Spinal cord (tissue), 10 donors: ENCODE measurements around the gene U2AF2. TPM values are rescaled to one million over a fixed set of nuclear protein-coding genes. Genes with fewer than 3 reads are reported as not detected.
"Not testable (repeated sequence)": the region's sequence is repeated elsewhere in the genome, so short reads cannot be mapped to it uniquely, and the experiment has no call there.

ENCODE experiments used
- DNase-seq, 6 donors: peaks; one replicate each; pipeline versions ENCODE4 v3.0.0 to v3.0.0-alpha.2; 2013 to 2015; ENCODE audit warnings: low spot score in 6 of 6, low read depth in 4 of 6
- H3K27ac ChIP-seq: one replicate; pipeline ENCODE4 v1.5.1; 2013; ENCODE audit warnings: low read depth, low read length, control low read depth
- H3K27me3 ChIP-seq: one replicate; pipeline ENCODE4 v1.6.1; 2013; ENCODE audit warnings: low read length; ENCODE audit not compliant: control insufficient read depth, insufficient read depth
- H3K36me3 ChIP-seq: one replicate; pipeline ENCODE4 v1.6.1; 2013; ENCODE audit warnings: low read length; ENCODE audit not compliant: control insufficient read depth, insufficient read depth
- H3K4me1 ChIP-seq: one replicate; pipeline ENCODE4 v1.6.1; 2013; ENCODE audit warnings: low read length; ENCODE audit not compliant: control insufficient read depth, insufficient read depth
- H3K4me3 ChIP-seq: one replicate; pipeline ENCODE4 v1.5.1; 2013; ENCODE audit warnings: low read depth, low read length, control low read depth
- H3K9me3 ChIP-seq: one replicate; pipeline ENCODE4 v1.6.1; 2013; ENCODE audit warnings: low read length; ENCODE audit not compliant: control insufficient read depth, insufficient read depth
- WGBS: methylation state at CpG from one replicate; pipeline ENCODE4 v1.1.5; 2013; ENCODE audit warnings: missing lambda C conversion rate; ENCODE audit not compliant: insufficient coverage; 5-methylcytosine and 5-hydroxymethylcytosine counted together
- polyA plus RNA-seq, 2 donors: library from polyadenylated mRNA; unstranded; fragments of 120-200 nt; gene quantifications; one replicate each; pipeline ENCODE4 v1.2.1, GENCODE V29; 2013; ENCODE audit not compliant: insufficient read length in 2 of 2
- total RNA-seq, 2 donors: library from RNA; depleted of rRNA in 1 of 2; stranded (reverse); fragments of 120-200 nt in 1 of 2; fragments of >200 nt in 1 of 2; gene quantifications; one replicate each; pipeline versions ENCODE4 v1.2.3 to v1.2.4, GENCODE V29; 2013 to 2014
- donor health status: healthy.

U2AF2 gene
- total and polyA plus RNA-seq, 4 donors: 60.7 to 207 (median 161) TPM

- no peaks in the 10 kb centered on the region for H3K4me1 ChIP-seq
- no peak overlapping the region for H3K27ac ChIP-seq
- H3K4me3 ChIP-seq: no peak overlapping the region
- WGBS: 83% methylated on average over 11 of the region's 13 CpGs
- DNase-seq: no peak
- H3K9me3 ChIP-seq: no peaks in the 10 kb centered on the region
- H3K27me3 ChIP-seq: no peaks in the 10 kb centered on the region
- H3K36me3 ChIP-seq: peaks cover 42% of the 10 kb centered on the region
These were observed 47.3 kb downstream of the U2AF2 start for GRCh38 chr19:55702131-55702627.

GRCh38 chr19:55703790-55704215 is 49.0 kb downstream of the U2AF2 start:
- H3K27ac ChIP-seq: no peak overlapping the region
- peak in 3 of 6 donors; percentile 1 to 43 (median 26) for DNase-seq
- no peaks in the 10 kb centered on the region for H3K27me3 ChIP-seq
- no peaks in the 10 kb centered on the region for H3K9me3 ChIP-seq
- WGBS: 39% methylated on average over 38 of the region's 38 CpGs
- peaks cover 29% of the 10 kb centered on the region for H3K36me3 ChIP-seq
- H3K4me3 ChIP-seq: no peak overlapping the region
- H3K4me1 ChIP-seq: no peaks in the 10 kb centered on the region

GRCh38 chr19:55704494-55705245 is 49.8 kb downstream of the U2AF2 start:
- Histone ChIP-seq H3K9me3 (no peaks in the 10 kb centered on the region), H3K27ac (no peak overlapping the region), H3K36me3 (peaks cover 22% of the 10 kb centered on the region), H3K27me3 (no peaks in the 10 kb centered on the region), H3K4me1 (no peaks in the 10 kb centered on the region), H3K4me3 (no peak overlapping the region)
- DNase-seq: no peak
- WGBS: 91% methylated on average over 14 of the region's 15 CpGs

- H3K27ac ChIP-seq: no peak overlapping the region
- no peak for DNase-seq
- H3K9me3 ChIP-seq: no peaks in the 10 kb centered on the region
- 100% methylated on average over 2 of the region's 3 CpGs for WGBS
- H3K4me3 ChIP-seq: no peak overlapping the region
- H3K27me3 ChIP-seq: no peaks in the 10 kb centered on the region
- H3K4me1 ChIP-seq: no peaks in the 10 kb centered on the region
- H3K36me3 ChIP-seq: peaks cover 11% of the 10 kb centered on the region
These were observed 51.1 kb downstream of the U2AF2 start for GRCh38 chr19:55705972-55706371.

GRCh38 chr19:55711719-55712118 is 56.9 kb downstream of the U2AF2 start:
- Histone ChIP-seq H3K27ac (no peak overlapping the region), H3K4me1 (no peaks in the 10 kb centered on the region), H3K36me3 (no peaks in the 10 kb centered on the region), H3K4me3 (no peak overlapping the region), H3K9me3 (no peaks in the 10 kb centered on the region), H3K27me3 (no peaks in the 10 kb centered on the region)
- DNase-seq: no peak
- 82% methylated on average over 18 of the region's 18 CpGs for WGBS

GRCh38 chr19:55712804-55713631 is 58.2 kb downstream of the U2AF2 start:
- no peak overlapping the region for H3K27ac ChIP-seq
- DNase-seq: no peak
- no peaks in the 10 kb centered on the region for H3K4me1 ChIP-seq
- no peaks in the 10 kb centered on the region for H3K9me3 ChIP-seq
- no peaks in the 10 kb centered on the region for H3K36me3 ChIP-seq
- H3K27me3 ChIP-seq: no peaks in the 10 kb centered on the region
- H3K4me3 ChIP-seq: no peak overlapping the region
- WGBS: 60% methylated on average over 1 of the region's 3 CpGs

GRCh38 chr19:55716531-55716930 is 61.7 kb downstream of the U2AF2 start:
- H3K9me3 ChIP-seq: no peaks in the 10 kb centered on the region
- WGBS: 85% methylated on average over 15 of the region's 15 CpGs
- no peaks in the 10 kb centered on the region for H3K27me3 ChIP-seq

GRCh38 chr19:55717251-55717650 is 62.4 kb downstream of the U2AF2 start:
- no peak overlapping the region for H3K27ac ChIP-seq
- H3K36me3 ChIP-seq: no peaks in the 10 kb centered on the region
- no peak overlapping the region for H3K4me3 ChIP-seq
- H3K9me3 ChIP-seq: no peaks in the 10 kb centered on the region
- H3K27me3 ChIP-seq: no peaks in the 10 kb centered on the region
- no peak for DNase-seq
- 89% methylated on average over 7 of the region's 11 CpGs for WGBS
- no peaks in the 10 kb centered on the region for H3K4me1 ChIP-seq

More at GRCh38 chr19:55716531-55716930, 61.7 kb downstream of the U2AF2 start:
- DNase-seq: no peak
- Histone ChIP-seq H3K27ac (no peak overlapping the region), H3K36me3 (no peaks in the 10 kb centered on the region), H3K4me3 (no peak overlapping the region), H3K4me1 (no peaks in the 10 kb centered on the region)

- 57% methylated on average over 1 of the region's 13 CpGs for WGBS
- H3K4me3 ChIP-seq, H3K4me1 ChIP-seq, H3K36me3 ChIP-seq, H3K27me3 ChIP-seq, H3K9me3 ChIP-seq, H3K27ac ChIP-seq, DNase-seq: not testable (repeated sequence)
These were observed 63.3 kb downstream of the U2AF2 start for GRCh38 chr19:55717879-55718711.
